Caco-2 (cell line): Measurements from ENCODE around the gene WWOX. TPM values are rescaled to one million over a fixed set of nuclear protein-coding genes. Genes with fewer than 3 reads are reported as not detected.

ENCODE experiments used
- BruUV-seq: library from RNA; stranded (reverse); fragments of 400-500 nt; replicated peaks from 2 replicates; lab custom pipeline; 2021; lab: Mats Ljungman, UMichigan
- CTCF ChIA-PET: fragments of 300-600 bp; sonication (Branson Sonifier 250); formaldehyde crosslinking; loops from one replicate; lab custom pipeline; 2022; ENCODE audit warnings: antibody characterized with exemption; lab: Charles Lee
- POLR2A ChIA-PET: fragments of 300-600 bp; sonication (Branson Sonifier 250); formaldehyde crosslinking; loops from one replicate; lab custom pipeline; 2022; ENCODE audit warnings: antibody characterized with exemption; lab: Charles Lee
- DNase-seq, 2 experiments: peaks; one replicate each; pipeline versions ENCODE4 v3.0.0 to v3.0.0-alpha.2; 2020 to 2022
- H3K27me3 ChIP-seq: replicated peaks from 2 replicates; pipeline ENCODE4 v1.6.0; 2011; ENCODE audit warnings: low read length; ENCODE audit not compliant: control insufficient read depth, insufficient read depth
- H3K36me3 ChIP-seq: 2 replicates; pipeline ENCODE4 v1.5.1; 2011; ENCODE audit warnings: low read length; ENCODE audit not compliant: control insufficient read depth, insufficient read depth
- H3K4me1 ChIP-seq: fragments of 250-450 bp; sonication (Bioruptor Pico); 2 replicates; pipeline ENCODE4 v1.5.1; 2020; ENCODE audit warnings: mild to moderate bottlenecking
- H3K4me3 ChIP-seq: 2 replicates; pipeline ENCODE4 v1.5.1; 2011; ENCODE audit warnings: low read depth, mild to moderate bottlenecking, control low read depth, low read length
- H3K9me3 ChIP-seq: fragments of 250-450 bp; sonication (Bioruptor Pico); 2 replicates; pipeline ENCODE4 v1.5.1; 2020; ENCODE audit warnings: mild to moderate bottlenecking, moderate library complexity
- H3K27ac Mint-ChIP-seq: one replicate; pipeline ENCODE4 v1.8.0; 2022; ENCODE audit warnings: mixed read lengths; ENCODE audit not compliant: unreplicated experiment
- H3K27me3 Mint-ChIP-seq: one replicate; pipeline ENCODE4 v1.8.0; 2022; ENCODE audit warnings: mixed read lengths; ENCODE audit not compliant: insufficient read depth, unreplicated experiment
- H3K36me3 Mint-ChIP-seq: one replicate; pipeline ENCODE4 v1.8.0; 2022; ENCODE audit warnings: mild to moderate bottlenecking, mixed read lengths; ENCODE audit not compliant: insufficient read depth, unreplicated experiment
- H3K4me1 Mint-ChIP-seq: one replicate; pipeline ENCODE4 v1.8.0; 2022; ENCODE audit warnings: low read depth, mixed read lengths; ENCODE audit not compliant: unreplicated experiment
- H3K4me3 Mint-ChIP-seq: one replicate; pipeline ENCODE4 v1.8.0; 2022; ENCODE audit warnings: mild to moderate bottlenecking, moderate library complexity, mixed read lengths; ENCODE audit not compliant: unreplicated experiment
- H3K9me3 Mint-ChIP-seq: one replicate; pipeline ENCODE4 v1.8.0; 2022; ENCODE audit warnings: mixed read lengths; ENCODE audit not compliant: unreplicated experiment
- CTCF ChIP-seq, 2 experiments: fragments of 200-600 bp in 1 of 2; IDR thresholded peaks; 1 replicate in 1 of 2; 2 replicates in 1 of 2; pipeline versions ENCODE4 v1.5.1 to v1.8.0; 2011 to 2022; ENCODE audit warnings: antibody characterized with exemption in 1 of 2, control low read depth in 1 of 2, inconsistent platforms in 1 of 2, low read depth in 1 of 2, low read length in 1 of 2, mild to moderate bottlenecking in 1 of 2, moderate library complexity in 1 of 2; ENCODE audit not compliant: insufficient read depth in 1 of 2, severe bottlenecking in 1 of 2, unreplicated experiment in 1 of 2
- intact Hi-C: fragments of 100-400 bp; cut with micrococcal nuclease; formaldehyde crosslinking; loops from one replicate; pipeline ENCODE4 v1.10.0; 2022; ENCODE audit not compliant: unreplicated experiment
- total RNA-seq: library from RNA; stranded (reverse); gene quantifications from 2 replicates; pipeline ENCODE4 v1.2.3, GENCODE V29; 2022

WWOX gene
- total RNA-seq, 1 experiment from 2014 or later, result 45.0 TPM

GRCh38 chr16:78294538-78295225, 195.2 kb downstream of the WWOX start:
- Mint-ChIP-seq H3K4me1 (peaks cover 46% of the 10 kb centered on the region), H3K27ac (peak overlapping the region; percentile 48), H3K9me3 (peaks cover 19% of the 10 kb centered on the region), H3K27me3 (no peaks in the 10 kb centered on the region), H3K4me3 (no peak overlapping the region), H3K36me3 (no peaks in the 10 kb centered on the region)
- peaks cover 33% of the 10 kb centered on the region for H3K4me1 ChIP-seq
- no peak for DNase-seq
- TF ChIP-seq CTCF (IDR thresholded peaks at IDR 0.05; ENCODE audit: insufficient read depth in 1 of 2, low read depth in 1 of 2, low read length in 1 of 2, severe bottlenecking in 1 of 2, unreplicated experiment in 1 of 2), result no peak
- no TSS peak for BruUV-seq
- no peaks in the 10 kb centered on the region for H3K36me3 ChIP-seq
- intact Hi-C loops, result no loop called here
- CTCF ChIA-PET, result no interaction called here
- H3K27me3 ChIP-seq, result no peaks in the 10 kb centered on the region
- peaks cover 5% of the 10 kb centered on the region; the same call in 1 of the 2 replicates for H3K9me3 ChIP-seq
- POLR2A ChIA-PET, result no interaction called here
- H3K4me3 ChIP-seq, result no peak overlapping the region

- no peaks in the 10 kb centered on the region for H3K27me3 Mint-ChIP-seq
- no TSS peak for BruUV-seq
- peaks cover 5% of the 10 kb centered on the region; the same call in 1 of the 2 replicates for H3K9me3 ChIP-seq
- peak overlapping the region; percentile 30 for H3K4me3 Mint-ChIP-seq
- H3K27ac Mint-ChIP-seq, result peak overlapping the region; percentile 72
- H3K4me1 Mint-ChIP-seq, result peaks cover 38% of the 10 kb centered on the region
- peaks cover 19% of the 10 kb centered on the region for H3K9me3 Mint-ChIP-seq
- H3K36me3 Mint-ChIP-seq, result no peaks in the 10 kb centered on the region
- intact Hi-C loops, result loop anchor here (1.0 kb wide), 2 partner anchors 48 to 53 kb away; no protein-coding TSS in a partner anchor
- no peak overlapping the region for H3K4me3 ChIP-seq
- H3K27me3 ChIP-seq, result no peaks in the 10 kb centered on the region
- peaks cover 32% of the 10 kb centered on the region for H3K4me1 ChIP-seq
- CTCF ChIA-PET, result no interaction called here
- H3K36me3 ChIP-seq, result no peaks in the 10 kb centered on the region
- peak; percentile 59 to 73 for DNase-seq
- TF ChIP-seq CTCF (IDR thresholded peaks at IDR 0.05; ENCODE audit: insufficient read depth in 1 of 2, low read depth in 1 of 2, low read length in 1 of 2, severe bottlenecking in 1 of 2, unreplicated experiment in 1 of 2), result no peak
- POLR2A ChIA-PET, result no interaction called here
Measured at GRCh38 chr16:78297066-78297666, 197.7 kb downstream of the WWOX start.

DNA sequence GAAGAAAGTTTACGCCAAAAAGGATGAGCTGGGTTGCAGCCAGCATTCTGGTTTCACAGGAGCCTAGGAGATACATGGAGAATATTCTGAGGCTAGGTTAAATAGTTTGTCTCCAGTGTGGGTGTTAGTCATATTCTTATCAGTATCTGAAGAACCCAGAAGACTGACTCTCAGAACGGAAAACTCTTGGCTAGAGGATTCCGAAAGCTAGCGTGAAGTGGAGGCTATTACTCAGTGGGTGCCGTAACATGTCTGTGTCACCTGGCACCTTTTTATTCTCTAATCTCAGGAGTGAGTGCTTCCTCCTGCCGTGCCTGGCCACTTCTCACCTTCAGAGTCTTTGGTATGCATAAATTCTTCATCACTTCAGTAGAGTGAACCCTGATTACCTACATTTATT, 199.5 kb downstream of the WWOX start:
- POLR2A ChIA-PET, result no interaction called here
- no peak for DNase-seq
- no peak overlapping the region for H3K4me3 Mint-ChIP-seq
- CTCF ChIA-PET, result interaction anchor here (0.6 kb wide), 1 partner anchor 159 kb away, joined by 3 read pairs; no protein-coding TSS in a partner anchor
- no peaks in the 10 kb centered on the region for H3K27me3 ChIP-seq
- H3K4me1 Mint-ChIP-seq, result peaks cover 24% of the 10 kb centered on the region
- H3K27ac Mint-ChIP-seq, result peak overlapping the region; percentile 39
- intact Hi-C loops, result no loop called here
- peaks cover 17% of the 10 kb centered on the region for H3K4me1 ChIP-seq
- no peak for TF ChIP-seq CTCF (IDR thresholded peaks at IDR 0.05; ENCODE audit: insufficient read depth in 1 of 2, low read depth in 1 of 2, low read length in 1 of 2, severe bottlenecking in 1 of 2, unreplicated experiment in 1 of 2)
- H3K27me3 Mint-ChIP-seq, result no peaks in the 10 kb centered on the region
- H3K36me3 Mint-ChIP-seq, result no peaks in the 10 kb centered on the region
- no TSS peak for BruUV-seq
- peaks cover 12% of the 10 kb centered on the region for H3K9me3 Mint-ChIP-seq
- peaks cover 5% of the 10 kb centered on the region; the same call in 1 of the 2 replicates for H3K9me3 ChIP-seq
- no peak overlapping the region for H3K4me3 ChIP-seq
- H3K36me3 ChIP-seq, result no peaks in the 10 kb centered on the region
